GM18505 (cell line): ENCODE data around the gene STUB1.
A peak's percentile ranks its signal among the peaks of the same experiment; 100 is the strongest.

ENCODE experiments used
- ATAC-seq: cut with Tn5 transposase; IDR thresholded peaks from one replicate; pipeline ENCODE4 v1.9.1; 2021; ENCODE audit not compliant: unreplicated experiment
- POLR2A ChIP-seq: IDR thresholded peaks from 4 replicates; pipeline ENCODE4 v1.6.1; 2011; ENCODE audit warnings: borderline replicate concordance; ENCODE audit not compliant: insufficient read depth, insufficient read length; ENCODE audit errors: extremely low read depth

The STUB1 gene

GRCh38 chr16:679814-680624 lies at the start of gene STUB1:
Gene STUB1 (plus strand): TSS chr16:680410. CDS start chr16:680526, 116 bp downstream.
- ATAC-seq, result peak; percentile 37
- peak; percentile 86 for TF ChIP-seq POLR2A

DNA sequence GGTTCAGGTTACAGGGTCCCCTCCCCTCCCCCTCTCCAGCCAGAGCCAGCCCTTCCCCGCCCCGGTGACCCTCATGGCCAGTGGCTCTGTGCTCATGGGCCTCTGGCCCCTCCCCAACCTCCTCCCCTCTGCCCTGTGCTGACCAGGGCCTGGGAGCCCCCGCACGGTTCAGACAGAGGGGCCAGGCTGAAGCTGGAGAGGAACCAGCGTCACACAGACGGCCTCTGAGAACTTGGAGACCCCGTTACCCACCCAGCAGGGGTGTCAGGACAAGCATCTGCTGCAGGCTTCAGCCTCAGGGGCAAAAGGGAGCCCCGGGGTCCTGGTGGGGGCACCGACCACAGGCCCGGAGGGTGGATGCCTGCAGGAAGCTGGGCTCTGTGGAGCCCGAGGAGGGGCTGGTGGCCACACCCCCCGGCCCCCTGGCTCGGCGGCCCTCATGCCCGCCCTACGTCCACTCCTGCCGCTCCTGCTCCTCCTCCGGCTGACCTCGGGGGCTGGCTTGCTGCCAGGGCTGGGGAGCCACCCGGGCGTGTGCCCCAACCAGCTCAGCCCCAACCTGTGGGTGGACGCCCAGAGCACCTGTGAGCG lies 49.3 kb upstream of the STUB1 start, which contains the start of gene WFIKKN1:
WFIKKN1 (plus strand) TSS at position 171 of the 591 bp plus-strand sequence; CDS start at position 440, 269 bp downstream.
- no peak for ATAC-seq

DNA sequence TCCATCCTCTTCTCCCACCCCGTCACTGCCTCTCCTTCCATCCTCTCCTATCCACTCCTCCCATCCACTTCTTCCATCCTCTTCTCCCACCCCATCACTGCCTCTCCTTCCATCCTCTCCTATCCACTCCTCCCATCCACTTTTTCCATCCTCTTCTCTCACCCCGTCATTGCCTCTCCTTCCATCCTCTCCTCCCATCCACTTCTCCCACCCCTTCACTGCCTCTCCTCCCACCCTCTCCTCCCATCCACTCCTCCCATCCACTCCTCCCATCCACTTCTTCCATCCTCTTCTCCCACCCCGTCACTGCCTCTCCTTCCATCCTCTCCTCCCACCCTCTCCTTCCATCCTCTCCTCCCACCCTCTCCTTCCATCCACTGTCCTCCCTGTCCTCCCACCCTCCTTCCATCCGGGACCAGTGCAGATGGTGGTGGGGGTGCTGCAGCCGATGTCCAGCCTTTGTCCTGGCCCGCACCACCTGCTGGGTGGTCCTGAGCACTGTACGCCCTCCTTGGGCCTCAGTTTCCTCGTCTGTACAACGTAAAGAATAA lies 48.3 kb upstream of the STUB1 start:
- ATAC-seq, result no peak

More for the DNA sequence above, 49.3 kb upstream of the STUB1 start, which contains the start of gene WFIKKN1:
- TF ChIP-seq POLR2A, result no peak

DNA sequence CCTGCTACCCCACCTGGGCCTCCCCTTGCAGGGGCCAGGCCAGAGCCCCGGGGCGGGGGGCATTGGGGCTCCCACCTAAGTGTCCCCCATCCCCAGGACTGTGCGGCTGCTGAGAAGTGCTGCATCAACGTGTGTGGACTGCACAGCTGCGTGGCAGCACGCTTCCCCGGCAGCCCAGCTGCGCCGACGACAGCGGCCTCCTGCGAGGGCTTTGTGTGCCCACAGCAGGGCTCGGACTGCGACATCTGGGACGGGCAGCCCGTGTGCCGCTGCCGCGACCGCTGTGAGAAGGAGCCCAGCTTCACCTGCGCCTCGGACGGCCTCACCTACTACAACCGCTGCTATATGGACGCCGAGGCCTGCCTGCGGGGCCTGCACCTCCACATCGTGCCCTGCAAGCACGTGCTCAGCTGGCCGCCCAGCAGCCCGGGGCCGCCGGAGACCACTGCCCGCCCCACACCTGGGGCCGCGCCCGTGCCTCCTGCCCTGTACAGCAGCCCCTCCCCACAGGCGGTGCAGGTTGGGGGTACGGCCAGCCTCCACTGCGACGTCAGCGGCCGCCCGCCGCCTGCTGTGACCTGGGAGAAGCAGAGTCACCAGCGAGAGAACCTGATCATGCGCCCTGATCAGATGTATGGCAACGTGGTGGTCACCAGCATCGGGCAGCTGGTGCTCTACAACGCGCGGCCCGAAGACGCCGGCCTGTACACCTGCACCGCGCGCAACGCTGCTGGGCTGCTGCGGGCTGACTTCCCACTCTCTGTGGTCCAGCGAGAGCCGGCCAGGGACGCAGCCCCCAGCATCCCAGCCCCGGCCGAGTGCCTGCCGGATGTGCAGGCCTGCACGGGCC lies 47.5 kb upstream of the STUB1 start:
- ATAC-seq, result no peak
- TF ChIP-seq POLR2A, result peak; percentile 1

More for the DNA sequence above, 48.3 kb upstream of the STUB1 start:
- no peak for TF ChIP-seq POLR2A

DNA sequence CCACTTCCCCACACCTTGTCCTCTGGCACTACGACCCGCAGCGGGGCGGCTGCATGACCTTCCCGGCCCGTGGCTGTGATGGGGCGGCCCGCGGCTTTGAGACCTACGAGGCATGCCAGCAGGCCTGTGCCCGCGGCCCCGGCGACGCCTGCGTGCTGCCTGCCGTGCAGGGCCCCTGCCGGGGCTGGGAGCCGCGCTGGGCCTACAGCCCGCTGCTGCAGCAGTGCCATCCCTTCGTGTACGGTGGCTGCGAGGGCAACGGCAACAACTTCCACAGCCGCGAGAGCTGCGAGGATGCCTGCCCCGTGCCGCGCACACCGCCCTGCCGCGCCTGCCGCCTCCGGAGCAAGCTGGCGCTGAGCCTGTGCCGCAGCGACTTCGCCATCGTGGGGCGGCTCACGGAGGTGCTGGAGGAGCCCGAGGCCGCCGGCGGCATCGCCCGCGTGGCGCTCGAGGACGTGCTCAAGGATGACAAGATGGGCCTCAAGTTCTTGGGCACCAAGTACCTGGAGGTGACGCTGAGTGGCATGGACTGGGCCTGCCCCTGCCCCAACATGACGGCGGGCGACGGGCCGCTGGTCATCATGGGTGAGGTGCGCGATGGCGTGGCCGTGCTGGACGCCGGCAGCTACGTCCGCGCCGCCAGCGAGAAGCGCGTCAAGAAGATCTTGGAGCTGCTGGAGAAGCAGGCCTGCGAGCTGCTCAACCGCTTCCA lies 46.7 kb upstream of the STUB1 start:
- no peak for ATAC-seq
- TF ChIP-seq POLR2A, result no peak

GRCh38 chr16:634051-634670 lies 46.0 kb upstream of the STUB1 start:
- no peak for TF ChIP-seq POLR2A
- no peak for ATAC-seq

- TF ChIP-seq POLR2A, result no peak
- no peak for ATAC-seq
Observed at GRCh38 chr16:634996-635395, 45.2 kb upstream of the STUB1 start.

GRCh38 chr16:635573-636205 lies 44.5 kb upstream of the STUB1 start:
- ATAC-seq, result no peak
- TF ChIP-seq POLR2A, result no peak

DNA sequence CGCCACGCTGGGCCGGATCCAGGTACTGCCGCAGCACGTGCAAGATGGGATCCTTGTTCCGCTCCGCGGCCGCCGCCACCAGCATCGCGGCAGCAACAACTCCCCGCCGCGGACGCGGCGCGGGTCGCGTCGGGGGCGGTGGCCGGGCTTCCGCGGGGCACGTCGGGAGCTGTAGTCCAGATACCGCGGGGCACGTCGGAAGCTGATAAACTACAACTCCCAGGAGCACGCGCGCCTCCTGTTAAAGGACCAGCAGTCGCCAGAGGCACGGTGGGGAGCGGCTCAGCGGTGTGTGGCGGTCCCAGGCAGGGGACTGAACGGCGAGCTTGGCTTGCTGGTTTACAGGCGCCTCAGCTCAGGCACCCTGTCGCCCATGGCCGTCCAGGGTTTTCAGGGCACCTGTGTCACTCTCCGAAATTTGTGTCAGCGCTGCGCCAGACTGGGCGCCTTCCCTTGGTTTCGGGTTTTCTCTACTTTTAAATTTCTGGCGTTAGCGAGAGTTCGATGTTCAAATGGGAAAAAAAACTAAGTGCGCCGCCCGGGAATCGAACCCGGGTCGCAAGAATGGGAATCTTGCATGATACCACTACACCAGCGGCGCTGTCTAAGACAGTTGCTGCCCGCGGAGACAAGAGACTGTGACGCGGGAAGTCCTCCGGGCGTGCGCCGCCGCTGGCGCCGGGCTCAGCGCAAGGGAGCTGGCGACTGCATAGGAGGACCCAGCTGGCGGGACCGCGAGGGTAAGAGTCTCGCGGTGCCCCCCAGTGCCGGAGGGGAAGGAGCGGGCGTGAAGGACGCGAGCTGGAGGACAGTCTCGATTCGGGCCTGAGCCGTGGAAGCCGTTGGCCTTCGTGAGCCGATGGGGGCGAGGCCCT lies 43.8 kb upstream of the STUB1 start, which contains the start of gene METTL26:
METTL26 (minus strand) TSS at position 100 of the 875 bp plus-strand sequence; CDS start at position 85, 15 bp downstream.
- TF ChIP-seq POLR2A, result peak; percentile 72

GRCh38 chr16:637081-638018 lies 42.9 kb upstream of the STUB1 start:
- TF ChIP-seq POLR2A, result no peak
- no peak for ATAC-seq

More for the DNA sequence above, 43.8 kb upstream of the STUB1 start, which contains the start of gene METTL26:
- ATAC-seq, result peak; percentile 62

DNA sequence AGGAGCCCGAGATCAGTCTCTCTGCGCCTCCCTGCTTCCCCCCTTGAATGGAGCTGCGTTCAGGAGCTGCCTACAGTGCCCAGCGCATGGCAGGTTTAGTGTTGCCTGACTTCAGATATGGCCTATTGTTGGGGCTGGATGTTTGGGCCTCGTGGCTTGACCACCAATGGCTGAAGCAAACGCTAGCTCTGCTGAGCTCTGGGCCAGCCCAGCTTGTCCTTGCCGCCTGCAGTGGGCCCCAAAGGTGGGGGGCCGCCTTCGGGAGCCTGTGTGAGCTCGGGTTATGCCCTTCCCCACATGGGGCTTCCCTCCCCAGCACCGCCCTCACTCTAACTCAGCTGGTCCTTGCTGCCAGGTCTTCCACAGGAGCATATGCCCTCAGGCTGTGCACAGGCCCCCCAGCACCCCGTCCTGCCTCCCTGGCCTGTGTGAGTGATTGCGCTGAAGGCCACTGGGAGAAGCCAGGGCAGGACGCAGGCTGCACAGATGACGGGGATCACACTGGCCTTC lies 42.1 kb upstream of the STUB1 start:
- no peak for ATAC-seq
- TF ChIP-seq POLR2A, result no peak
